Measurements from ENCODE around the gene KCTD3.

The KCTD3 gene

DNA sequence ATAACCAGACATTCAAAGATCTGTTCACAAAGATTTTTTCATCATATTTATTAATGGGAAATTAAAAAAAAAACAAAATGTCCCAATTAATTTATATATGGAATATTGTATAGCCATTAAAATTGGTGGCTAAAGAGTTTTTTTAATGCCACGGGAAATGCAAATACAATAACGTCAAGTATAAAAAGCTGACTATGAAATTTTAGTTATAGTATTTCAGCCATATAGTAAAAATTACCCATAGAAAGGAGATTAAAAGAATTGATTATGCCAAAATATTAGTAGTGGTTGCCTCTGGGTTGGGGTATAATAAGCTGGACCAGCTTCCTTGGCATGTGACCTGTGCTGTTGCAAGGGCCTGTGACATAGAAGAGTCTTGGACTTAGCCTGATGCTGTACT is 78.8 kb downstream of the KCTD3 start:
- no peak overlapping the region for H3K4me3 ChIP-seq (ENCODE audit: low read length)
- TF ChIP-seq, protein P1, sequence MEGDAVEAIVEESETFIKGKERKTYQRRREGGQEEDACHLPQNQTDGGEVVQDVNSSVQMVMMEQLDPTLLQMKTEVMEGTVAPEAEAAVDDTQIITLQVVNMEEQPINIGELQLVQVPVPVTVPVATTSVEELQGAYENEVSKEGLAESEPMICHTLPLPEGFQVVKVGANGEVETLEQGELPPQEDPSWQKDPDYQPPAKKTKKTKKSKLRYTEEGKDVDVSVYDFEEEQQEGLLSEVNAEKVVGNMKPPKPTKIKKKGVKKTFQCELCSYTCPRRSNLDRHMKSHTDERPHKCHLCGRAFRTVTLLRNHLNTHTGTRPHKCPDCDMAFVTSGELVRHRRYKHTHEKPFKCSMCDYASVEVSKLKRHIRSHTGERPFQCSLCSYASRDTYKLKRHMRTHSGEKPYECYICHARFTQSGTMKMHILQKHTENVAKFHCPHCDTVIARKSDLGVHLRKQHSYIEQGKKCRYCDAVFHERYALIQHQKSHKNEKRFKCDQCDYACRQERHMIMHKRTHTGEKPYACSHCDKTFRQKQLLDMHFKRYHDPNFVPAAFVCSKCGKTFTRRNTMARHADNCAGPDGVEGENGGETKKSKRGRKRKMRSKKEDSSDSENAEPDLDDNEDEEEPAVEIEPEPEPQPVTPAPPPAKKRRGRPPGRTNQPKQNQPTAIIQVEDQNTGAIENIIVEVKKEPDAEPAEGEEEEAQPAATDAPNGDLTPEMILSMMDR (IDR thresholded peaks at IDR 0.05; ENCODE audit: insufficient read depth, low read depth, low read length, missing control alignments), result no peak
- no peak for DNase-seq (ENCODE audit: low read depth)

DNA sequence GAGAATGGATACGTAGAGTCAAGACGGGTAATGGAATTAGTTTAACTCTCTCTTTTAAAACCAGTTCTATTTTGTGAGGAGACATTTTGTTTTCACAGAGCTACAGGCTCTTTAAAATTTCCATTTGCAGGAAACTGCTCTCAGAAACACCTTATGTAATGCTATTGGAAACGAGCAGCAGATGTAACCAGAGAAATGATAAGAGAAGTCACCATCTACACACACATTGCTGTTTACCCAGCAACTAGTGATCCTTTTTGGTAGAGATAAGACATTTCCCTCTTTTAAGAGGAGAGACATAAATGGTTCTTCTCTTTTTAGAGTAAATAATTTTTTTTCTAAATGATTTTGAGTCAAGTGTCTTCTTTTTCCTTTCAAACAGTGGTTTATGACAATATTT is 80.6 kb downstream of the KCTD3 start:
- no peak overlapping the region for H3K4me3 ChIP-seq (ENCODE audit: low read length)
- TF ChIP-seq, protein P1 (IDR thresholded peaks at IDR 0.05; ENCODE audit: insufficient read depth, low read depth, low read length, missing control alignments), result no peak
- DNase-seq (ENCODE audit: low read depth), result no peak

DNA sequence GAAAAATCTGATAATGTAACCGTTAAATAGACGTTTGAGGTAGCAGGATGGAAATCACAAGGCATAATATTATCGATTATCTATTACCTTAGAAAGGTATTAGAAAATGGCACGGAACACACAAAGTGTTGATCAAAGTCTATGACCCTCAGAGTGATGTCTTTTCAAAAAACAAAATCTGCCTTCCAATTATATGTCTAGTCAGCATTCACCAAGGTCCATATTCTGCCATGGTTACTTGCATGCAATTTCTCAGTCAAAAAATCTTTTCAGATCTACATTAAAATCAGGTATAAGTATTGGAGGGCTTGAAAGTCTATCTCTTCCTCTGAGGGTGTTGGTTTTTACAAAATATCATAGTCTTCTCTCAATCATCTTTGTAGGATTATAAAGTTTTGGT is 81.9 kb downstream of the KCTD3 start:
- H3K4me3 ChIP-seq (ENCODE audit: low read length), result no peak overlapping the region
- TF ChIP-seq, protein P1 (IDR thresholded peaks at IDR 0.05; ENCODE audit: insufficient read depth, low read depth, low read length, missing control alignments), result no peak
- no peak for DNase-seq (ENCODE audit: low read depth)

DNA sequence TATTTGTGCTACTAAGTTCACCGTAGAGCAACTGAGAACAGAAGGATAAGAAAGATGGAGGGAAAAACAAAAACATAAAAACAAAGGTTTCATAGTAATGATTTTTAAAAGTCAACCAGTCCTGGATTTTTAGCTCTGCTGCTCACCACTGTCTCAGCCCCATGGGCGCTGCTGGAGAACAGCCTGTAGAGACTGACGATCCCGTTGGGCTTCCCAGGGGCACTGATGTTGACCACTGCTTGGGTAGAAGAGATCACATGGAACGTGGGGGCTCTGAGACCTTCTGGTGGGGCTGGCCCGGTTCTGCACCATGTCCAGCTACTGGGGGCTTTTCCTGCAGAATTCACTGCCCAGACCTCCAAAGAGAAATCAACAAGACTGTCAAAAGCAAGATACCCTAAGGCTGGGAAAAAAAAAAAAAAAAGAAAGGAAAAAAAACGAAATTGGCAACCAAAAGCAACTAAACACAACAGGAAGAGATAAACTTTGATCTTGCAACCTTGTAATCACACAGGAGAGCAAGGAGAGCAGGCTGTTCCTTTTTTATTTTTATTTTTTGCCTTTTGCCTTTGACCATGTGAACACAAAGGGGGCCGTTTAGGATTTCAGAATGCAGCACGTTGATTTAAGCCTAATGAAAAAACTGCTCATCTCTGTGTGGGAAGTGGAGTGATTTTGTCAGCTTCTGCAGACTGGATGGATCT is 83.5 kb downstream of the KCTD3 start:
- no peak overlapping the region for H3K4me3 ChIP-seq (ENCODE audit: low read length)
- TF ChIP-seq, protein P1 (IDR thresholded peaks at IDR 0.05; ENCODE audit: insufficient read depth, low read depth, low read length, missing control alignments), result no peak
- DNase-seq (ENCODE audit: low read depth), result no peak

DNA sequence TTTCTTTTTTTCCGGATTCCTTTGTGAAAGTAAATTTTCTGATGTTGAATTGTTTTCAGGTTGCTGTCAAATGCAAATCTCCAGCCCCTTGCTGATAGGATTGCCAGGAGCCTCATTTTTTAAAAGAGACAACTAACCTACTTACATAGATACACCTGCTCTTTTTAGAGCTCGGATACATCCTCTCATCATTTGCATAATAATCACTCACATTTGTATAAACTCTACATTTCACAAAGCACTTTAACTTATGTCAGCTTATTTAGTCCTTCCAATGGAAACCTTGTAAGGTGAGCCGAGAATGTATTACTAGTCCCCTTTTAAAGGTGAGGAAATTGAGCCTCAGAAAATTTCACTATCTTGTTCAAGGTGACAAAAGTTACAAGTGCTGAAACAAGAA is 84.8 kb downstream of the KCTD3 start:
- TF ChIP-seq, protein P1 (IDR thresholded peaks at IDR 0.05; ENCODE audit: insufficient read depth, low read depth, low read length, missing control alignments), result no peak
- no peak overlapping the region for H3K4me3 ChIP-seq (ENCODE audit: low read length)
- no peak for DNase-seq (ENCODE audit: low read depth)

DNA sequence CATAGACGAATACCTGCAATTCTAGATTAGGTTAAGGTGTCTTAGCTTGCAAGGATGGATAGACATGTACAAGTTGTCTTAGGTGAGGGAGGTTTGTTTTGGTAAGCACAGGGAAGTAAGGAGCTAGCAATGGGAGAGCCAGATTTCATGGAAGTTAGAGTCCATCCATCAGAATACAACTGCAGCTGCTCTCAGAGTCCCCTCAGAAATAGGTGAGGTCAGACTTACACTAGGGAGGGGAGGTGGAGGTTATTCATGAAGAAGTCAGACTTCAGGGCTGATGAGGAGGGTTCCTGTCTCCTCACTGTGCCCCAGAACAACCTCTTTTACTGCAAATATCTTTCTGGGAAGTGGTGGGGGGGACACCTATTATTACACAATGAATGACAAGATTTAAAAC is 85.3 kb downstream of the KCTD3 start:
- TF ChIP-seq, protein P1 (IDR thresholded peaks at IDR 0.05; ENCODE audit: insufficient read depth, low read depth, low read length, missing control alignments), result no peak
- no peak overlapping the region for H3K4me3 ChIP-seq (ENCODE audit: low read length)
- DNase-seq (ENCODE audit: low read depth), result no peak

DNA sequence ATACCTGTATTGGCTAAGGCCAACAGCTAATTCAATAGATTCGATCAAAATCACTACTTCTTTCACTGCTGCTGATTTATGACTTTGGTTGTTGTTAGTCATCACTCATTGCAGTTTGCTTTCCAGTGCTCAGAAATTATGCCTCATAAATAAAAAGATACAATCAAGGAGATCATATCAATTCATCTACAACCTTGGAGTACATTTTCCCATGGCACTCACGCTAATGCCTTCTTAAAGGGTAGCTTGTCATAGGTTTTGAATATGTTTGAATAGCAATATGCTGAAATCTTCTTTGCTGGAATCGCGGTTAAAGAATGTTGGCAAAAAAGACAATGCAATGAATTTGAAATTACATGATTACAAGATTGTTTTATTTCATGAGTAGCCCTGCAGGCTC is 89.9 kb downstream of the KCTD3 start:
- H3K4me3 ChIP-seq (ENCODE audit: low read length), result no peak overlapping the region
- TF ChIP-seq, protein P1 (IDR thresholded peaks at IDR 0.05; ENCODE audit: insufficient read depth, low read depth, low read length, missing control alignments), result no peak
- DNase-seq (ENCODE audit: low read depth), result no peak
